Astrocyte (in vitro differentiated cells and primary cell): ENCODE measurements around the gene ENTHD1.

Experiments used
- CTCF ChIP-seq: IDR thresholded peaks from 2 replicates; pipeline ENCODE4 v1.5.1; 2011; ENCODE audit warnings: low read depth, mild to moderate bottlenecking, inconsistent platforms, low read length, moderate library complexity; ENCODE audit not compliant: insufficient read depth
- EZH2 ChIP-seq: IDR thresholded peaks from 2 replicates; pipeline ENCODE4 v1.6.1; 2012; ENCODE audit warnings: mild to moderate bottlenecking, low read length, inconsistent platforms; ENCODE audit not compliant: insufficient read depth

GRCh38 chr22:39727541-39727940, 166.0 kb downstream of the ENTHD1 start:
- TF ChIP-seq CTCF (no peak), EZH2 (no peak)
